OCI-LY1 (cell line): Measurements from ENCODE around the gene CEMIP.

Experiments
- EZH2 ChIP-seq: fragments of 200-600 bp; sonication (generic), shearing (Covaris generic); IDR thresholded peaks from 2 replicates; pipeline ENCODE4 v1.8.0; 2017; ENCODE audit warnings: borderline replicate concordance, mixed run types, mild to moderate bottlenecking, antibody characterized with exemption, low read length, moderate library complexity, mixed read lengths
- TF ChIP-seq, protein P1 (sequence below): fragments of 200-600 bp; sonication (generic), shearing (Covaris generic); IDR thresholded peaks from 2 replicates; pipeline ENCODE4 v1.5.1; 2017; ENCODE audit warnings: mild to moderate bottlenecking, antibody characterized with exemption, low read length, moderate library complexity, mixed read lengths

DNA sequence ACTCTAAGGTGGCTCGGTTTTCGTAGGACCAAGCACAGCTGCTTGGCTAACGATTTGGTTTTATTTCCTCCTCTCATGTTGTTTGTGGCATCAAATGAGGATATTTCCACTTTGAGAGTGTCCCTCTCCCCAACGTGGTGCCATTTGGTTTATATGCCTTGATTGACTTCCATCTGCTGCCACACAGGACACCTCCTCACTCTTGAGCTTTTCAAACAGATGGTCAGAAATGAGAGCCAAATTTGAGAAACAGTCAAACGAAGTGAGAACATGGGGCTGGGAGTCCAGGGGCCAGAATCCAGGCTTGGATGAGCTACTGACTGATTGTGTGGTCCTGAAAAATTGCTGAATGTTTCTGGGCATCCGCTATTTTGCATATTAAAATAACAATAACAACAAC is 43.5 kb downstream of the CEMIP start:
- TF ChIP-seq, protein P1, sequence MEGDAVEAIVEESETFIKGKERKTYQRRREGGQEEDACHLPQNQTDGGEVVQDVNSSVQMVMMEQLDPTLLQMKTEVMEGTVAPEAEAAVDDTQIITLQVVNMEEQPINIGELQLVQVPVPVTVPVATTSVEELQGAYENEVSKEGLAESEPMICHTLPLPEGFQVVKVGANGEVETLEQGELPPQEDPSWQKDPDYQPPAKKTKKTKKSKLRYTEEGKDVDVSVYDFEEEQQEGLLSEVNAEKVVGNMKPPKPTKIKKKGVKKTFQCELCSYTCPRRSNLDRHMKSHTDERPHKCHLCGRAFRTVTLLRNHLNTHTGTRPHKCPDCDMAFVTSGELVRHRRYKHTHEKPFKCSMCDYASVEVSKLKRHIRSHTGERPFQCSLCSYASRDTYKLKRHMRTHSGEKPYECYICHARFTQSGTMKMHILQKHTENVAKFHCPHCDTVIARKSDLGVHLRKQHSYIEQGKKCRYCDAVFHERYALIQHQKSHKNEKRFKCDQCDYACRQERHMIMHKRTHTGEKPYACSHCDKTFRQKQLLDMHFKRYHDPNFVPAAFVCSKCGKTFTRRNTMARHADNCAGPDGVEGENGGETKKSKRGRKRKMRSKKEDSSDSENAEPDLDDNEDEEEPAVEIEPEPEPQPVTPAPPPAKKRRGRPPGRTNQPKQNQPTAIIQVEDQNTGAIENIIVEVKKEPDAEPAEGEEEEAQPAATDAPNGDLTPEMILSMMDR: no peak
- no peak for TF ChIP-seq EZH2
